Measurements from ENCODE around the gene ELMO3. TPM values are rescaled to one million over a fixed set of nuclear protein-coding genes. Genes with fewer than 3 reads are reported as not detected.

ELMO3 gene
- total and polyA plus RNA-seq, 2 of the 13 experiments (the other 11 are each of a cell fraction or from before 2014, with no cell fraction given): 2.6 to 4.0 TPM

GRCh38 chr16:67177743-67178699 lies 20.9 kb upstream of the ELMO3 start (continued):
- TF ChIP-seq GPBP1L1 (CRISPR knock-in tag; IDR thresholded peaks at IDR 0.05) (no peak), ZSCAN25 (CRISPR knock-in tag; IDR thresholded peaks at IDR 0.05) (no peak), ERF (CRISPR knock-in tag; IDR thresholded peaks at IDR 0.05) (no peak), GRHL1 (CRISPR knock-in tag; conservative IDR thresholded peaks at IDR 0.05) (no peak), SYNCRIP (IDR thresholded peaks at IDR 0.05; ENCODE audit: insufficient read depth, low read depth, low read length) (no peak), MED13 (CRISPR knock-in tag; IDR thresholded peaks at IDR 0.05) (0 out of 2 replicates have a peak, but pooled peaks have one; percentile 48), PPARG (CRISPR knock-in tag; conservative IDR thresholded peaks at IDR 0.05) (0 out of 2 replicates have a peak, but pooled peaks have one; percentile 40), ZNF253 (CRISPR knock-in tag; IDR thresholded peaks at IDR 0.05; ENCODE audit: borderline replicate concordance) (0 out of 2 replicates have a peak, but pooled peaks have one; percentile 15), MAFF (IDR thresholded peaks at IDR 0.05; ENCODE audit: low read depth, low read length) (no peak), RBM39 (IDR thresholded peaks at IDR 0.05; ENCODE audit: low read depth, low read length, poor library complexity, severe bottlenecking) (no peak), SP140L (CRISPR knock-in tag; IDR thresholded peaks at IDR 0.05; ENCODE audit: borderline replicate concordance) (no peak), LCORL (IDR thresholded peaks at IDR 0.05) (no peak), LCORL (CRISPR knock-in tag; IDR thresholded peaks at IDR 0.05) (peak; percentile 84; the same call in 1 of the 2 replicates), TCF7 (IDR thresholded peaks at IDR 0.05; ENCODE audit: low read depth) (no peak), ZNF790 (CRISPR knock-in tag; IDR thresholded peaks at IDR 0.05; ENCODE audit: borderline replicate concordance) (no peak; the same call in 1 of the 2 replicates), ZNF326 (CRISPR knock-in tag; IDR thresholded peaks at IDR 0.05; ENCODE audit: borderline replicate concordance) (no peak; the same call in 1 of the 2 replicates), TEAD3 (CRISPR knock-in tag; optimal IDR thresholded peaks at IDR 0.05; ENCODE audit: borderline replicate concordance) (peak; percentile 18), SMYD3 (CRISPR knock-in tag; IDR thresholded peaks at IDR 0.05) (no peak), MAF1 (CRISPR knock-in tag; IDR thresholded peaks at IDR 0.05; ENCODE audit: borderline replicate concordance) (0 out of 2 replicates have a peak, but pooled peaks have one; percentile 10), KLF16 (CRISPR knock-in tag; IDR thresholded peaks at IDR 0.05) (0 out of 4 replicates have a peak, but pooled peaks of 1 of the 2 experiments have one; percentile 40)
- TF ChIP-seq, protein P1, sequence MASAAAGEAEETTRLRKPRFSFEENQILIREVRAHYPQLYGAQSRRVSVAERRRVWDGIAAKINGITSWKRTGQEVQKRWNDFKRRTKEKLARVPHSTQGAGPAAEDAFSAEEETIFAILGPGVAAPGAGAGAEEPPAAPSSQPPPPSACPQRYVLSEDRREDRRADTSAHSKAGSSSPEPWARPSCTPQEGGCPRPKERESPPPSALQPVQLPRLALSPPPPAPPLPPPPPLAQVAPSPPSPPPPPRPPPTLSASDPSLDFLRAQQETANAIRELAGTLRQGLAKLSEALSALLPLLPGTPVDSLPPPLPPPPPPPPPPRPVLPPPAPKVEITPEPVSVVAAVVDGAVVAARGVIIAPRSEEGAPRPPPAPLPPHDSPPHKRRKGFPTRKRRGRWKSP (CRISPR knock-in tag; IDR thresholded peaks at IDR 0.05): peak; percentile 99
- TF ChIP-seq, protein P2, sequence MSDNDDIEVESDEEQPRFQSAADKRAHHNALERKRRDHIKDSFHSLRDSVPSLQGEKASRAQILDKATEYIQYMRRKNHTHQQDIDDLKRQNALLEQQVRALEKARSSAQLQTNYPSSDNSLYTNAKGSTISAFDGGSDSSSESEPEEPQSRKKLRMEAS (IDR thresholded peaks at IDR 0.05): peak; percentile 88
- TF ChIP-seq, protein P3, sequence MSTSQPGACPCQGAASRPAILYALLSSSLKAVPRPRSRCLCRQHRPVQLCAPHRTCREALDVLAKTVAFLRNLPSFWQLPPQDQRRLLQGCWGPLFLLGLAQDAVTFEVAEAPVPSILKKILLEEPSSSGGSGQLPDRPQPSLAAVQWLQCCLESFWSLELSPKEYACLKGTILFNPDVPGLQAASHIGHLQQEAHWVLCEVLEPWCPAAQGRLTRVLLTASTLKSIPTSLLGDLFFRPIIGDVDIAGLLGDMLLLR (CRISPR knock-in tag; IDR thresholded peaks at IDR 0.05): peak; percentile 76

All from HepG2 (cell line).